OCI-LY1 (cell line): Measurements from ENCODE around the gene TMEM51.

Source experiments
- CTCF ChIP-seq: fragments of 200-600 bp; sonication (generic), shearing (Covaris generic); IDR thresholded peaks from 2 replicates; pipeline ENCODE4 v1.5.1; 2017; ENCODE audit warnings: mild to moderate bottlenecking, antibody characterized with exemption, low read length, moderate library complexity, mixed read lengths
- EZH2 ChIP-seq: fragments of 200-600 bp; sonication (generic), shearing (Covaris generic); IDR thresholded peaks from 2 replicates; pipeline ENCODE4 v1.8.0; 2017; ENCODE audit warnings: borderline replicate concordance, mixed run types, mild to moderate bottlenecking, antibody characterized with exemption, low read length, moderate library complexity, mixed read lengths

DNA sequence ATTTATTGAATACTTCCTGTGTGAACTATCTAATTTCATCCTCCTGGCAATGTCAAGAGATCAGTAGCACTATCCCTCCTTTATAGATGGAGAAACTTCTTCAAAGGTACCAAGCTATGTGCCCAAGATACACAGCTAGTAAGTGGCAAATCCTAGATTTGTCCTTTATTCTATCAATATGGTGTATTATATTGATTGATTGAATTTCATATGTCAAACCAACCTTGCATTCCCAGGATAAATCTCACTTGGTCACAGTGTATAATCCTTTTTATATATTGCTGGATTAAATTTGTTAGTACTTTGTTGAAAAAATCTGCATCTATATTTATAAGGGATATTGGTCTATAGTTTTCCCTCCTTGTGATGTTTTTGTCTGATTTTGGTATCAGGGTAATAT, 48.8 kb upstream of the TMEM51 start:
- TF ChIP-seq CTCF (no peak), EZH2 (no peak)
